OCI-M1 (cell line): ENCODE measurements around the gene MAP2K5.

ENCODE experiments used
- DNase-seq: peaks from one replicate; lab custom pipeline; 2025; lab: John Stamatoyannopoulos, UW

The MAP2K5 gene

GRCh38 chr15:67839929-67840748 lies 297.6 kb downstream of the MAP2K5 start, which contains the start of gene RNU6-1:
Gene RNU6-1 (minus strand): TSS chr15:67840045.
- DNase-seq = peak; percentile 94

- peak; percentile 60 for DNase-seq
Observed at GRCh38 chr15:67840749-67841512, 298.4 kb downstream of the MAP2K5 start.

- DNase-seq = no peak
Observed at GRCh38 chr15:67841513-67841762, 298.9 kb downstream of the MAP2K5 start.

GRCh38 chr15:67843092-67843501 lies 300.6 kb downstream of the MAP2K5 start:
- no peak for DNase-seq

- DNase-seq = no peak
Observed at GRCh38 chr15:67843571-67844387, 301.3 kb downstream of the MAP2K5 start.

- no peak for DNase-seq
Observed at GRCh38 chr15:67845974-67846373, 303.5 kb downstream of the MAP2K5 start.

- DNase-seq = no peak
Observed at GRCh38 chr15:67849538-67849937, 307.0 kb downstream of the MAP2K5 start.

GRCh38 chr15:67850336-67850735 lies 307.8 kb downstream of the MAP2K5 start:
- DNase-seq = no peak

- peak; percentile 44 for DNase-seq
Observed at GRCh38 chr15:67850994-67851571, 308.6 kb downstream of the MAP2K5 start.

GRCh38 chr15:67852418-67852817 lies 309.9 kb downstream of the MAP2K5 start:
- no peak for DNase-seq

GRCh38 chr15:67853454-67853853 lies 311.0 kb downstream of the MAP2K5 start:
- DNase-seq = no peak

GRCh38 chr15:67854358-67854757 lies 311.9 kb downstream of the MAP2K5 start:
- DNase-seq = peak; percentile 8

- DNase-seq = no peak
Observed at GRCh38 chr15:67855842-67856241, 313.3 kb downstream of the MAP2K5 start.
